HG03066 (cell line): ENCODE measurements around the gene MRTFA.
"Not testable (repeated sequence)": the region's sequence is repeated elsewhere in the genome, so short reads cannot be mapped to it uniquely, and the experiment has no call there.

Experiments used
- ATAC-seq: cut with Tn5 transposase; IDR thresholded peaks from one replicate; pipeline ENCODE4 v1.9.1; 2021; ENCODE audit warnings: low read depth; ENCODE audit not compliant: unreplicated experiment

The MRTFA gene

DNA sequence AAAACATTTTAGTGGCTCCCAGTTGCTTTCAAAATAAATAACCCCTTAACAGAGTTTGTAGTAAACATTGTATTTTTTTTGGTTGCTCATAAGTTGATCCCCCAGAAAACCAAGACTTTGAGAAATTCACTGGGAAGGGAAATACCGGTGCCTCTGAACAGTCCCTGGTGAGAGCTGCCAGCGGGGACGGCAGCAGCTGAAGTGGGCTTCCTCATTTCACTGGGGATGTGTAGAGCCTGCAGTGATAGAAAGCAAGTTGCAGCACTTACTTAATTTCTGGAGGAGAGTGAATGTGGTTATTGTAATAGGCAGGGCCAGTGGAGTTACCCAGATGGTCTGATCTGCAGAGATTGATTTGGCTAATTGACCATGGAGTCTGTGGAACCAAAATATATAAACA is 24.2 kb upstream of the MRTFA start:
- ATAC-seq: no peak

DNA sequence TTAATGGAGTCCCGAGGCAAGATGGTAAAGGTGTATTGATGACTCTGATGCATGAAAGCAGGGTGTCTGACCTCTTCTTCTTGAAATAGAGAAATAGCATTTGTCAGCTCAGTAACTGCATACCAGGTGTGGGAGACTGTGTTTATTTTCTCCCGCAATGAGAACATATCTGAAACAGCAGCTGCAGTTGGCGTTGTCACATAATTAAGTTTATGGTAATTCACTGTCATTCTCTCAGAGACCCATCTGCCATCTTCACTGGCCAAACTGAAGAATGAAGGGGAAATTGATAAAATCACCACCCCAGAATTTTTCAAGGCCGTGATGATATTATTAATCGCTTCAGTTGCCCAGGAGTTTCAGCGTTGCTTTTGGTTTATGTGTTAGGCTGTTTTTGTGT is 22.6 kb upstream of the MRTFA start:
- no peak for ATAC-seq

DNA sequence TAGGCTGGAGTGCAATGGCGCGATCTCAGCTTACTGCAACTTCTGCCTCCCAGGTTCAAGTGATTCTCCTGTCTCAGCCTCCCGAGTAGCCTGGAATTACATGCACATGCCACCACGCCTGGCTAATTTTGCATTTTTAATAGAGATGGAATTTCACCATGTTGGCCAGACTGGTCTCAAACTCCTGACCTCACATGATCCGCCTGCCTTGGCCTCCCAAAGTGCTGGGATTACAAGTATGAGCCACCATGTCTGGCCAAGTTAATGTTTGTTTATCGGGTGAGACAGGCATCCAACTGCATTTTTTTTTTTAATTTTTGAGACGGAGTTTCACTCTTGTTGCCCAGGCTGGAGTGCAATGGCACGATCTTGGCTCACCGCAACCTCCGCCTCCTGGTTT is 20.1 kb upstream of the MRTFA start:
- not testable (repeated sequence) for ATAC-seq

DNA sequence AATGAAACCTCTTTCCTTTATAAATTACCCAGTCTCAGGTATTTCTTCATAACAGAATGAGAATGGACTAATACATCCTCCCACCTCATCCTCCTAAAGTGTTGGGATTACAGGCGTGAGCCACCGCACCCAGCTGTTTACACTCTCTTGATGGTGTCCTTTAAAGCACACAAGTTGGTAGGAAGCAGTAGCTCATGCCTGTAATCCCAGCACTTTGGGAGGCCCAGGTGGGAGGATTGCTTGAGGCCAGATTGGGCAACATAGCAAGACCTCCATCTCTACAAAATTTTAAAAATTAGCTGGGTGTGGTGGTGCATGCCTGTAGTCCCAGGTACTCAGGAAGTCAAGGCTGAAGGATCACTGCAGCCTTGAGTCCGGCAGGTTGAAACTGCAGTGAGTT is 19.4 kb upstream of the MRTFA start:
- ATAC-seq: not testable (repeated sequence)

DNA sequence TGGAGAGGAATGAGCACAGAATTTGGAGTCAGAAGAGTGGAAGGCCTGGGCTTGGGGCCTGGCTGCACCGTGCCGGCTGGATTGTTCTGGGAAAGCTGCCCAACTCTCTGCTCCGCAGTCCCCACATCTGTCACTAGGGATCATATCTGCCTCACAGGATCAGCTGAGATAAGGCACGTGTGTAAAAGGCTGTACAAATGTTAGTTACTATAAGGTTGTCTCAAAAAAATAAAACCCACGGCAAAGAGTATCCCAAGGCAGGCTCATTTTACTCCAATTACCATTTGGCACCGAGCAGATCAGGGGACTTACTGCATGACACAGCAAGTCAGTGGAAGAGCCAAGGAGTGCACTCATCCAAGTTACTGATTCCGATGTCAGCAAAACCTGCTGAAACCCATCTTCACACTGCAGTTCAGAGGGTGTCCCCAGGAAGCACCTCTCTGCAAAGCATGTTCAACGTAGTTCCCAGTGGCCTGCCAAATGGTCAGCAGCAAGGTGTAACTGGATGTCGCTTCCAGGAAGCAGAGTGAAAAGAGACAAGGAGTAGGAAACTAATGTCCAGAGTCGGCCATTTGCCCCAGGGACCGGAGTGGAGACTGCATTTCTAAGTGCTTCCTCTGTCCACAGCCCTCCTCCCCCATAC is 18.1 kb upstream of the MRTFA start:
- no peak for ATAC-seq

DNA sequence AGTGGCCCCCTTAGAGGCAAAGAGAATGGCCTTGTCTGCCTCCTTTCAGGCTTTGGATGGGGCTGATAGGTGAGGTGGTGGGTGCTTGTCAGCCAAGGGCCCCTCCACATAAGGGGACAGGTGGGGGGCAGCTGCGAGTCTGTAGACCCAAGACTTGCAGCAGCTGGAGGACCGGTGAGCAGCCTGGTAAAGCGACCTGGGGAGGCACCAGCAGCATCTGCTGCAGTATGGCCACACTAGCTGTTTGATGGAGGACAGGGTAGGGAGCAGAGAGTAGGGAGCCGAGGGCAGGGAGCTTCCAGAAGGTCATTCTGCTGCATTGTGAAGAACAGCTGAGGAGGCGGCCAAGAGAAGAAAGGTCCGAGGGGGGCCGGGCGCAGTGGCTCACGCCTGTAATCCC is 16.8 kb upstream of the MRTFA start:
- ATAC-seq: no peak

DNA sequence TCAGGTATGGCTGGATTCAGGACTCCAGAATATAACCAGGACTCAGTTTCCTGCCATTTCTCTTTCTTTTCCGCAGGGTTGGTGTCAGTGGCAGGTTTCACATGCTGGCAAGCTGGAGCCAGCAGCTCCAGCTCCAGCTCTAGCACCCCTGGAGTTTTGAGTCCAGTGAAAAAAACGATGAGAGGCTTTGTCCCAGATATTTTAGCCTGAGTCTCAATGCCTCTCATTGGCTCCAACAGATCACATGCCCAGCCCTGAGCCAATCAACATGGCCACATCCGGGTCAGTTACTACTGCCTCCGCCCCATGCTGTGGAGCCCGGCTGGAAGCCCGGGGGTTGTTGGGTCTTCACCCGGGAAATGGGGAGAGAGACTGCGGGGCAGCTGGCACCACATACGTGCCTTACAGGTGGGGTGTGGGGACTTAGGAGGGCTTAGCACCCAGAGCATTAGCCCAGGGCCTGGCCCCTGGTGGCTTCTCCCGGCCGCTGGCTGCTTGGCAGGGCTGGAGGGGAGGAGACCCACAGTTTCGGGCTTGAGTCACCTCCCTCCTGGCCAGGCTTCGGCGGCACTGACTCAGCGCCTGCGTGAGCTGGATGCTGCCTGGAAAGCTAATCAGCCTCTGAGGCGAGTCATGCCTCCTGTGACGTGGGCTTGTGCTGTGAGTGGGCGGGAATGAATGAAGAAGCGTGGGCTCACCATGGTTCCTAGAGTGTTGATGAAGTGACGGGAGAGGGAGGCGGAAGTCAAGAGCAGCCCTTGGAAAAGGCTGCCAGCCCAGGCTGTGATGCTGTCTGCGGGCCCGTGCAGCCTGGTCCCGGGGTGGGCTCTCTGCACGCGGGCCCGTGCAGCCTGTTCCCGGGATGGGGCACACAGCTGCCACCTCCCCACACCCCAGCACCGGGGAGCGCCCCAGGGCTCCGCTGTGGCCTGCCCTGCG is 15.3 kb upstream of the MRTFA start:
- no peak for ATAC-seq

DNA sequence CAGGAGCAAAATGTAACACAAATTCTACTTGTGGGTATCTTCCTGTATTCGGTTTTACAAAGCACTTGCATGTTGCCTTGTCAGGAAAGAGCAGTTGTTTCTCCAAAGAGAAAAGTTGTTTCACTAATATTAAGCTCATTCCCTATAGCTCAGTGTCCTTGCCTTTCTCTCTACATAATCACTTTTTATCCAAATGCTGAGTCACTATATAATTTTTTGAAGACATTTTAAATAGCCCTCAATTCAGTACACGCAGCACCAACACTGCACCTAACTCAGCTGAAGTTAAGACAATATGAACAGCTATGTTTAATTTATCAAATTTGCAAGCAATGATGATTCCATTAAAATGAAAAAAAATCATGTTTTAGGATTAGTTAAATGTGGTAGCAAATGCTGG is 14.5 kb upstream of the MRTFA start:
- ATAC-seq: no peak

DNA sequence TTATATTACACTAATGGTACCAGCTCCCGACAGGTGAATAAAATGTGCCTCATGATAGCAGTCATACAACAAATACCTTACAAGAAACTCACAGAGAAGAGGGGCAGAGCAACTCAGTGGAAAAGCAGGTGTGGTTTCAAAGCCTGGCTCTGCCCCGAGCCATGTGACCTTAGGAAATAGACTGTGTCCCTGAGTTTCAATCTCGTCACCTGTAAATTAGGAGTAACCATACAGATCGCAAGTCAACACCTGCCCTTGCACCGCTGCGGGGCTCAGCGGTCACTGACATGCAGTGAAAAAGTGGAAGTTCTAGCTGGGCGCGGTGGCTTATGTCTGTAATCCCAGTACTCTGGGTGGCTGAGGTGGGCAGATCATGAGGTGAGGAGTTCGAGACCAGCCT is 11.9 kb upstream of the MRTFA start:
- no peak for ATAC-seq

DNA sequence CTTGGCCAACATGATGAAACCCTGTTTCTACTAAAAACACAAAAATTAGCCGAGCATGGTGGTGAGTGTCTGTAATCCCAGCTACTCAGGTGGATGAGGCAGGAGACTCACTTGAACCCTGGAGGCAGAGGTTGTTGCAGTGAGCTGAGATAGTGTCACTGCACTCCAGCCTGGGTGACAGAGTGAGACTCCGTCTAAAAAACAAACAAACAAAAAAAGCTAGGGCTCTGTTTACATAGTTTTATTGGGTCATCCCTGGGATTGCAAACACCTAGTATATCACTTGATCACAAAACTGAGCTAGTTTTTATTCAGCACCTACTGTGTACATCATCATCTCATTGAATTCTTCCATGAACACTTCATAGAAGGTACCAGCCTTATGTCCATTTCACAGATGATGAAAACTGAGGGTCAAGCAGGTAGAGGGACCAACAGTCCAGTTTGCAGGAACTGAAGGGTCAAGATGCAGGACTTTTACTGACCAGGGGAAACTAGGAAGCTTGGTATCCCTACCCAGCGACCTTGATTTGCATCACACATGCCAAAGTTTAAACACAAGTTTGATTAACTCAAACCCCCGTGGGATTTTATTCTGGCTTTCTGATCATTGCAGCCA is 9.2 kb upstream of the MRTFA start:
- no peak for ATAC-seq

DNA sequence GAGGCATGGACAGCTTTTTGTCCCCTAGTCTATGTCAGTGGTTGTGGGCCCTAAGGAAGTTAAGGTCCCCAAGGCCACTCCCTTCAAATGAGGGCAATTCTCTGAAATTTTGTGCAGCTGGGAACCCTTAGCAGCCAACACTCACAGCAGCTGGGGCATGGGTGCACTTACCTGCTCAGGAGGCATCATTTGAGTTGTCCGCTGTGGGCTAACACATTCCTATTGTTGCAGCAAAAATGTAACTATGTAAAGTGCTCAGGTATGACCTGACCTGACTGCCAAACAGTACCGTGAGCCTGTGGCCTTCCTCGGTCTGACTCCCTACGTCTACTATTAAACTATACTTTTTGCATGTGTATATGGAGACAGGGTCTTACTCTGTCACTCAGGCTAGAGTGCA is 5.8 kb upstream of the MRTFA start:
- no peak for ATAC-seq

DNA sequence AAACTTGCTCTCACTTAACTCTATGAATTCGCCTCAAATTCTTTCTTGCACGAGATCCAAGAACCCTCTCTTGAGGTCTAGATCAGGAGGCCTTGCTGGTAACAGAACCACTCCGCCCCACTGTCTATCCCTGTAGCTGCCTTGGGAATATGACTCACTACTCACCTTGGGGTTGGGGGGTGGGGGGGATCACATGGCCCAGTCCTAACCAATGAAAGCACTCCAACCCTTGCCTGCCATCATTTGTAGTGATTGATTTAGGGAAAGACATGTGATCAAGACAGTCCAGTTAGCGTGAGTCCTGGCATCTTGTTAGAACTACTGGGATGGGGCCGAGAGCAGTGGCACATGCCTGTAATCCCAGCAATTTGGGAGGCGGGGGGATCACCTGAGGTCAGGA is 4.8 kb upstream of the MRTFA start:
- no peak for ATAC-seq

DNA sequence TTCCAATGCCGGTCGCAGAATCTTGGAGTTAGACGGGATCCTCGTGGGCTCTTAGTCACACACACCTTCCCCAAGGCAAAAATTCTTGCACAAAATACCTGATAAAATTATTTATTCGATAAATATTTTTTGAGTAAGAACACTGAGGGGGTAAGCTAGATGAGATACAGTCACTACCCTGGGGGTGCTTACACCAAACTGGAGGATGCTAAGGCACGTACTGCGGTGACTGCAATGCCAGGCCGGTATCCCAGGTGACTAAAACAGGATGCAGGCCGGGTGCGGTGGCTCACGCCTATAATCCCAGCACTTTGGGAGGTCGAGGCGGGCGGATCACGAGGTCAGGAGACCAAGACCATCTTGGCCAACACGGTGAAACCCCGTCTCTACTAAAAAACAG is 1.7 kb upstream of the MRTFA start:
- no peak for ATAC-seq

DNA sequence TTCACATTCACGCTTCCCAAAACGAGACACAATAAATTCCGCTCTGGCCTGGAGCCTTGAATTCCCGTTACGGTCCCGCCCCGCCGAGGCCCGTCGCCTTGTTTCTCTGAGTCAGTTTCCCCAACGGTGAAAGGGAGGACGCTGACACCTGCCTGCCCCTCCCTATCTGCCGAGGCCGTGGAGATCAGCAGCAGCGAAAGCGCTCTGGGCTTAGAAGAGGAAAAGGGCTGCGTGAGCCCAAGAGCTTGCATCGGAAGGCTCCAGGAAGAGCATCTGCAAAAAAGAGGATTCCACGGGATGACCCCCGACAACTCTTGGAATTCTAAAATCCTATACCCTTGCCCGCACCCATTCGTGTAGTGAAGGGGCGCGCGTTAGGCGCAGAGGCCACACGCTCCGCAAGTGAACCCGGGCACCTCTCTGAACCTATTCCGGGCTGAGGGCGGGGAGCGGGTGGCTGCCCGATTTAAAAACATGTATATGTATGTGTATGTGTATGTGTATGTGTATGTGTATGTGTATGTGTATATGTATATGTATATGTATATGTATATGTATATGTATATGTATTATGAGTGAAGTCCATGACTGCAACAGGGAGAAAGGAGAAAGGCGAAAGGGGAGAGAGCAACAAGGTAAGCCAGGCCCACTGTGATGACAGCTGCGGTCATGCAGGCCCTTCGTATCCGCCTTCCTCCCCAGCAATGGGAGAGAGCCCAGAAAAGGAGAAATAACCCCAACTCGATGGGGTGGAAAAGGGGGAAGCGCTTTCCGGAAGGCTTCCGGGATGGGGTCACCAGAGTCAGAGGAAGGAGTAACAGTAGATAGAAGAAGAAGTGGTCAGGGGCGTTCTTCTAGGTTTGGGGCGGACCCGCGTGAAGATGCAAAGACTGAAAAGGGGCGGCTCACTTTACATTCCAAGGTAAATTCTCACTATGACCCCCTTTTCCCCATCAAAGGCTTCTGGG is 948 bp upstream of the MRTFA start:
- peak; percentile 6 for ATAC-seq

DNA sequence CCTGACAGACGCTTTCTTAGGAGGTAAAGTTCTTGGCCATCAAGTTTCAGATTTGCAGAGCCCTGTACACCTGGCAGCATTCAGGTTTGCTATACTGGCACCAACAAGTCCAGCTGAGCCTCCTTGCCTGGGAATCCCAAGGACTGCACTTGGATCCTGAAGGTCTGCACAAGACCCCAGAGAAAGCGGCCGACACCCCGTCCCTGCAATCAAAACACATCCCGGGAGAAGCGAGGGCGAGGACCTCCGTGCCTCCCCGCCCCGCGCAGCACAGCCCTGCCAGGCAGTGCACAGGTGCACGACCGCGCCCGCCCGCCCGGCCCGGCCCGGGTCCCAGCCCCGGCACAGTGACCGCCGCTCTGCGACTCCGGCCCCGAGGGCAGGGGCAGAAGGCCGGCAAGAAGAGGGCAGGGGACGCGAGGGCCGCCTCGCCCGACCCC is 559 bp downstream of the MRTFA start:
- ATAC-seq: peak; percentile 4

DNA sequence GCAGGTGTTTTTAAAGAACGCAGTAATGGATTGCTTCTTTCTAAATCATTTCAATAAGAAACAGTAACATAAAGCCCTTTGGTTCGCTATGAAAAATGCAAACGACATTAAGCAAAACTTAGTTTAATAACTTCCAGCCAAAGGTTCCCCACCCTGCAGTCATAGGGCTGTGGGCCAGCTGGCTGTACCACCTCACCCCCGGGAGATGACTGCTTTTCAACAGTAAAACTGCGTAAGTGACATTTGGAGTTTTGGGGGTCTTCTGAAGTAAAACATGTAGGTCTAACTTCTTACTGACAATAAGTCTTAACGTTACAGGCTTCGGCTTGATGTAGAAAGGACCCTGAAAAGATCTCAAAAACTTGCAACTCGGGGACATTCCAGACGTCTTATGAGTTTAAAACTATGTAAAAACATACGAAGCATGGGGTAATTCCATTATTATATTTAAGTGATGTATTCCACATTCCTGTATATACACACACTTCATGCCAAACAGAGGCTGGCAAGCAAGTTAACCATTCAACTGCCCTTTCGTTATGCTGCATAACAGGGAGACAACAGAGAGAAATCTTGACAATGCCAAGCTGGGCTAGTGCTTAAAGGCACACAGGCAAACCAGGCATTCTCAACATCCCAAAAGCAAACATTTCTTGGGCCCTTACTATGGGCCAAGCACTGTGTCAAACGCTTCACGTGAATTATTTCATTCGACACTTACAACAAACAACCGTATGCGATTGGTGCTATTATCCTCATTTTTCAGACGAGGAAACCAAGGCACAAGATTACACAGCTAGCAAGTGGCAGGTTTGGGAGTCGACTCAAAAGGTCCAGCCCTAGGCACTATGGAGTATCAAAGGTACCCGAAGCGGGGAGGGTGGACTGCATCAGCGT is 1.2 kb downstream of the MRTFA start:
- no peak for ATAC-seq

DNA sequence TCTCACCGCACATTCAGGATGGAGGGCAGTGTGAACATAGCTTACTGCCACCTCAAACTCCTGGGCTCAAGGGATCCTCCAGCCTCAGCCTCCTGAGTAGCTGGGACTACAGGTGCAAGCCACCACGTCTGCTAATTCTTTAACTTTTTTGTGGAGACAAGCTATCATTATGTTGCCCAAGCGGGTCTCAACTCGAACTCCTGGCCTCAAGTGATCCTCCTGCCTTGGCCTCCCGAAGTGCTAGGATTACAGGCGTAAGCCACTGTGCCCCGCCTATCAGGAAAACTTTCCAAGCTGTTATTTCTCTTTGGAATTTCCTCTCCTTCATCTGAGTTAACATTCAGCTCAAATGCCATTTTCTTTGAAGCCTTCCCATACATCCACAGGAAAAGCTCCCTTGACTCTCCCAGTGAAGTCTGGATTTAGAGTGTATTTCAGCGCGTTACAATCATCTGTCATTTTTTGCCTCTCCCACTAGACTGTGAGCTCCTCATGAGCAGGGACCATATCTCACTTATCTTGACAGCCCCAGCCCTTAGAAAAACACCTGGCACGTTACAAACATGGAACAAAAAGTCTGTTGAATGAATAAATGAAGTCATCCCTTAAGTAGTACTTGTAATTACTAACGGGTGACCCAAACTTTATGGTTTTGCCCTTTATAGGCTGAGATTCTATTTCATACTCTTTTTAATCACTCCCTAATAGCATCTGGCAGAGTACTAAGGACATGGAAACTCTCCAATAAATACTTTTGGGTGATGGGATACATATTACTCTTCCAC is 2.2 kb downstream of the MRTFA start:
- no peak for ATAC-seq

DNA sequence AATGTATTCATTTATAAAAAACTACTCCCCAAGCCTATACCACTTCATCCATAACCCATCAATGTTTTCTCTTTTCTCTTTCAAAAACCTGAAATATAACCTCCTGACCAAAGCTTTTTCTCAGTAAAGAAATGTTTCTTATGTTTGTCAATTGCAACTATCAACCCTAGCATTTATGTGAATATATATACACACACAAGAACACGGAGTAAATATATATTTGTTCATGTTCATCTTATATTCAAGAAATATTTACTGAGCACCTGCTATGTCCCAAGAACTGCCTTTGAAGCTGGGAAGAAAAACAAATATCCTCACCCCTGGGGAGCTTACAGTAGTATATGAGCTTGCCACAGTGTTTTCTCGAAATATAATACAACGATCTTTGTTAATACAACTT is 3.5 kb downstream of the MRTFA start:
- no peak for ATAC-seq

DNA sequence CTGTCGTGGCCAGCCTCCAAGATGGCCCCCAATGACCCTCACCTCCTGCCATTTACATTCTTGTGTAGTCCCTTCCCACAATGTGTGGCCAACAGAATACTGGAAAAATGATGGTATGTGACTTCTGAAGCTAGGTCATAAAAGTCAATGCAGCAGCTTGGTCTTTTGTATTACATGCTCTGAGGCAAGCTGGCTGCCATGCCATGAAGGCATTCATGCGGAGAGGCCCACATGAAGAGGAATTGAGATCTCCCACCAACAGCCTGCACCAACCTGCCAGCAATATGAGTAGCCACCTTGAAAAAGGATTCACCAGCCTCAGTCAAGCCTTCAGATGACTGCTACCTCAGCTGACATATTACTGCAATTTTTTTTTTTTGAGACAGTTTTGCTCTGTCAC is 4.6 kb downstream of the MRTFA start:
- ATAC-seq: no peak
